K562 (cell line): Measurements from ENCODE around the gene IQCN. TPM values are rescaled to one million over a fixed set of nuclear protein-coding genes. Genes with fewer than 3 reads are reported as not detected.

Experiments used
- ATF1 ChIP-seq, 2 experiments: fragments of 450-650 bp in 1 of 2; IDR thresholded peaks; 2 replicates each; pipeline ENCODE4 v1.6.1; 2016; ENCODE audit warnings: missing compliant biosample characterization in 1 of 2, missing genetic modification characterization in 1 of 2
- BRD9 ChIP-seq: fragments of 450-650 bp; IDR thresholded peaks from 2 replicates; pipeline ENCODE4 v1.6.1; 2018; ENCODE audit warnings: low read depth; ENCODE audit not compliant: partially characterized antibody
- CBFB ChIP-seq: sonication (generic); formaldehyde crosslinking; IDR thresholded peaks from 2 replicates; pipeline ENCODE4 v1.4.0; 2020; ENCODE audit warnings: mild to moderate bottlenecking, missing genetic modification reagents
- ESRRB ChIP-seq: fragments of 250-450 bp; sonication (Bioruptor Pico); IDR thresholded peaks from 2 replicates; pipeline ENCODE4 v1.5.0; 2020; ENCODE audit warnings: mild to moderate bottlenecking, moderate library complexity, borderline replicate concordance
- ETV5 ChIP-seq: sonication (generic); formaldehyde crosslinking; IDR thresholded peaks from 2 replicates; pipeline ENCODE4 v1.4.0; 2020; ENCODE audit warnings: low read depth, mild to moderate bottlenecking, missing genetic modification reagents
- ETV6 ChIP-seq, 3 experiments: fragments of 150-350 bp in 1 of 3; sonication (generic) in 1 of 3; formaldehyde crosslinking in 1 of 3; IDR thresholded peaks; 2 replicates each; pipeline versions ENCODE4 v1.6.1 to v1.8.0; 2014 to 2022; ENCODE audit warnings: borderline replicate concordance in 2 of 3, low read depth in 2 of 3, antibody characterized with exemption in 1 of 3, low read length in 1 of 3, mild to moderate bottlenecking in 1 of 3, missing genetic modification reagents in 1 of 3
- FOXK2 ChIP-seq, 2 experiments: fragments of 450-650 bp; IDR thresholded peaks in 1 of 2; conservative IDR thresholded peaks in 1 of 2; 2 replicates each; pipeline ENCODE4 v1.6.1; 2016; ENCODE audit warnings: low read depth in 2 of 2, mild to moderate bottlenecking in 1 of 2
- HDAC8 ChIP-seq: fragments of 450-650 bp; IDR thresholded peaks from 2 replicates; pipeline ENCODE4 v1.6.1; 2016; ENCODE audit warnings: mild to moderate bottlenecking, missing genetic modification characterization, moderate library complexity, missing compliant biosample characterization
- KAT7 ChIP-seq: sonication (generic); formaldehyde crosslinking; IDR thresholded peaks from 2 replicates; pipeline ENCODE4 v1.8.0; 2022; ENCODE audit warnings: missing genetic modification reagents, mild to moderate bottlenecking, borderline replicate concordance
- MAFK ChIP-seq: IDR thresholded peaks from 2 replicates; pipeline ENCODE4 v1.6.1; 2011; ENCODE audit warnings: low read length, improper control_type of control experiment
- MEF2A ChIP-seq: IDR thresholded peaks from 2 replicates; pipeline ENCODE4 v1.6.1; 2011; ENCODE audit warnings: low read depth, mild to moderate bottlenecking, low read length, moderate library complexity; ENCODE audit not compliant: control insufficient read depth
- NCOA2 ChIP-seq, 2 experiments: fragments of 450-650 bp; IDR thresholded peaks; 2 replicates each; pipeline ENCODE4 v1.6.1; 2018; ENCODE audit warnings: mild to moderate bottlenecking in 2 of 2, moderate library complexity in 1 of 2; ENCODE audit not compliant: partially characterized antibody in 2 of 2
- NR3C1 ChIP-seq: sonication (generic); formaldehyde crosslinking; IDR thresholded peaks from 2 replicates; pipeline ENCODE4 v1.8.1; 2022; ENCODE audit warnings: missing genetic modification reagents
- NRF1 ChIP-seq, 2 experiments: fragments of 450-650 bp; IDR thresholded peaks in 1 of 2; conservative IDR thresholded peaks in 1 of 2; 2 replicates each; pipeline ENCODE4 v1.6.1; 2014; ENCODE audit warnings: mild to moderate bottlenecking in 2 of 2
- POLR2B ChIP-seq: fragments of 450-650 bp; IDR thresholded peaks from 2 replicates; pipeline ENCODE4 v1.6.1; 2018; ENCODE audit warnings: low read depth; ENCODE audit not compliant: partially characterized antibody
- TAF1 ChIP-seq: IDR thresholded peaks from 2 replicates; pipeline ENCODE4 v1.6.1; 2011; ENCODE audit warnings: mild to moderate bottlenecking, low read length, moderate library complexity; ENCODE audit not compliant: insufficient read depth, control insufficient read depth, severe bottlenecking; ENCODE audit errors: extremely low read depth
- TAF7 ChIP-seq: fragments of 450-650 bp; IDR thresholded peaks from 2 replicates; pipeline ENCODE4 v1.6.1; 2016; ENCODE audit warnings: missing genetic modification characterization, missing compliant biosample characterization
- TCF7 ChIP-seq: sonication (generic); IDR thresholded peaks from 2 replicates; pipeline ENCODE4 v1.6.1; 2016; ENCODE audit warnings: antibody characterized with exemption, borderline replicate concordance
- TFAP4 ChIP-seq: sonication (generic); formaldehyde crosslinking; IDR thresholded peaks from 2 replicates; pipeline ENCODE4 v1.8.0; 2022; ENCODE audit warnings: missing genetic modification reagents, mild to moderate bottlenecking, moderate library complexity, borderline replicate concordance
- ZBTB17 ChIP-seq: fragments of 450-650 bp; formaldehyde crosslinking; IDR thresholded peaks from 2 replicates; pipeline ENCODE4 v1.4.0; 2020; ENCODE audit warnings: mild to moderate bottlenecking
- ZBTB7A ChIP-seq: IDR thresholded peaks from 2 replicates; pipeline ENCODE4 v1.6.1; 2011; ENCODE audit warnings: low read depth, mild to moderate bottlenecking, low read length, moderate library complexity, borderline replicate concordance; ENCODE audit not compliant: control insufficient read depth
- ZKSCAN8 ChIP-seq: fragments of 200-800 bp; sonication (Bioruptor generic); IDR thresholded peaks from 2 replicates; pipeline ENCODE4 v1.6.1; 2016; ENCODE audit warnings: missing genetic modification characterization, missing compliant biosample characterization
- ZNF444 ChIP-seq: fragments of 250-450 bp; sonication (Bioruptor Pico); IDR thresholded peaks from 2 replicates; pipeline ENCODE4 v1.4.0; 2020; ENCODE audit warnings: mild to moderate bottlenecking, moderate library complexity
- ZNF764 ChIP-seq: fragments of 250-450 bp; sonication (Bioruptor Pico); IDR thresholded peaks from 2 replicates; pipeline ENCODE4 v1.4.0; 2020; ENCODE audit warnings: low read depth, mild to moderate bottlenecking, moderate library complexity
- ZNF77 ChIP-seq: fragments of 250-450 bp; sonication (Bioruptor Pico); IDR thresholded peaks from 2 replicates; pipeline ENCODE4 v1.5.0; 2020
- polyA plus RNA-seq, 8 experiments: library from polyadenylated mRNA; depleted of rRNA in 4 of 8; stranded (reverse) in 5 of 8; unstranded in 3 of 8; fragments of >200 nt; fragmentation: Nextera tagmentation in 2 of 8; fragmentation: Illumina TruSeq in 1 of 8; extraction: Ambion mirVana in 2 of 8; extraction: Trizol in 1 of 8; gene quantifications; 2 replicates each; pipeline versions ENCODE4 v1.2.1 to v1.2.3, GENCODE V29; 2011 to 2014; ENCODE audit warnings: inconsistent platforms in 1 of 8, missing spikeins in 1 of 8
- total RNA-seq, 7 experiments: library from RNA; depleted of rRNA in 6 of 7; stranded (reverse); fragments of >200 nt in 6 of 7; fragmentation: Illumina TruSeq in 2 of 7; extraction: Trizol in 2 of 7; gene quantifications; 2 replicates each; pipeline versions ENCODE4 v1.2.1 to v1.2.3, GENCODE V29; 2011 to 2021; ENCODE audit warnings: low replicate concordance in 1 of 7

IQCN gene
- total and polyA plus RNA-seq, 9 of the 15 experiments (the other 6 are each of a cell fraction or from before 2014, with no cell fraction given) = 0.01 to 0.07 (median 0.04) TPM; not detected in 3

GRCh38 chr19:18304458-18305310 lies 30.4 kb upstream of the IQCN start (continued):
- TF ChIP-seq ETV5 (peak; percentile 66; the same call in 1 of the 2 replicates), POLR2B (peak; percentile 75), ZNF444 (CRISPR knock-in tag) (no peak), ZNF77 (CRISPR knock-in tag) (no peak), ESRRB (CRISPR knock-in tag) (no peak), KAT7 (CRISPR knock-in tag) (no peak), TAF1 (peak; percentile 69), NRF1 (conservative IDR thresholded peaks at IDR 0.05 in 1 of 2, IDR thresholded peaks at IDR 0.05 in 1 of 2) (peak; percentile 52 to 56; a peak in 3 of 4 replicates), FOXK2 (conservative IDR thresholded peaks at IDR 0.05 in 1 of 2, IDR thresholded peaks at IDR 0.05 in 1 of 2; ENCODE audit: low read depth in 2 of 2) (0 out of 4 replicates have a peak, but pooled peaks of 1 of the 2 experiments have one; percentile 35), ZBTB7A (peak; percentile 92), TFAP4 (CRISPR knock-in tag) (peak; percentile 85; the same call in 1 of the 2 replicates), ATF1 (CRISPR knock-in tag; IDR thresholded peaks at IDR 0.05) (peak; percentile 29; the same call in 1 of the 2 replicates), ATF1 (tag; IDR thresholded peaks at IDR 0.05) (peak; percentile 71), ZBTB17 (CRISPR knock-in tag) (peak; percentile 24; the same call in 1 of the 2 replicates), TAF7 (tag) (peak; percentile 69), MEF2A (no peak), NCOA2 (IDR thresholded peaks at IDR 0.05; ENCODE audit: partially characterized antibody in 2 of 2) (no peak), BRD9 (peak; percentile 62), HDAC8 (tag) (0 out of 2 replicates have a peak, but pooled peaks have one; percentile 46), ETV6 (IDR thresholded peaks at IDR 0.05; ENCODE audit: borderline replicate concordance in 1 of 2, low read depth in 2 of 2, low read length in 1 of 2) (0 out of 4 replicates have a peak, but pooled peaks of 1 of the 2 experiments have one; percentile 27), ETV6 (CRISPR knock-in tag; IDR thresholded peaks at IDR 0.05; ENCODE audit: borderline replicate concordance) (no peak), ZKSCAN8 (0 out of 2 replicates have a peak, but pooled peaks have one; percentile 63), TCF7 (peak; percentile 60; the same call in 1 of the 2 replicates), NR3C1 (no peak), CBFB (CRISPR knock-in tag) (no peak), ZNF764 (CRISPR knock-in tag) (no peak), MAFK (no peak)
